ENCODE data around the gene NKX2-3.

Gene NKX2-3

DNA sequence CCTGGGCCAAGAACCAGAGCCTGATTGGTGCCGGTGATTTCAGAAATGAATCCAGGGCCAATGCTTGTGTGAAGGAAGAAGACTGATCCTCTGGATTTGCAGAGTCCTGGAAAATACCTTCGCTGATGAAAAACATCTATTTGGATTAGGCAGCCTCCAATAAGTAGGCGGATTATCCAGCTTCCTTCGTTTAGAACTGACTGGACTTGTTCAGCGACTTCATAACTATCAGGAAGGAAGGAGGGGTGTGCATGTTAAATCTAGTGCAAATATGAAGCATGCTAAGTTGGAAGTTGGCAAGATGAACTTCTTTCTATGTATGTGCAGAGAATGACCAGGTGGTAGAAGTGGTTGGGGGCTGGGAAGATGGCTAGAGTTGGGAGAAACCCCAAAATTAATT, 41.0 kb downstream of the NKX2-3 start:
- DNase-seq = no peak

DNA sequence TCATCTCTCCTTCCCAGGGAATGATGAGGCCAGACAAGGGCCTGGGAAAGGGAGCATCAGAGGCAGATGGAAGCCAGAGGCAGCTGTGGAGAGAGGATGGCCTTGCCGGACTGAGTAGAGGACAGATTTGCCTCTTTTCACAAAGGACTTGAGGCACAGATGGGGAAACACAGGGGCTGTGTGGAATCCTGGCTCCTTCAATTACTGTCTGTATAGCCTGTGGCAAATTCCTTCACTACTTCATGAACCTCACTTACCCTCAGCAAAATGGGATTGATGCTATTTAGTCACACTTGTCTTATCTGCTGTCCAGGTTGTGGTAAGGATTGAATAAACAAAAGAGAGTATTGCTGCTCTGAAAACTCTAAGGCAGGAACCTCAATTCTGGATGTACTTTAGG, 47.2 kb downstream of the NKX2-3 start:
- no peak for DNase-seq

DNA sequence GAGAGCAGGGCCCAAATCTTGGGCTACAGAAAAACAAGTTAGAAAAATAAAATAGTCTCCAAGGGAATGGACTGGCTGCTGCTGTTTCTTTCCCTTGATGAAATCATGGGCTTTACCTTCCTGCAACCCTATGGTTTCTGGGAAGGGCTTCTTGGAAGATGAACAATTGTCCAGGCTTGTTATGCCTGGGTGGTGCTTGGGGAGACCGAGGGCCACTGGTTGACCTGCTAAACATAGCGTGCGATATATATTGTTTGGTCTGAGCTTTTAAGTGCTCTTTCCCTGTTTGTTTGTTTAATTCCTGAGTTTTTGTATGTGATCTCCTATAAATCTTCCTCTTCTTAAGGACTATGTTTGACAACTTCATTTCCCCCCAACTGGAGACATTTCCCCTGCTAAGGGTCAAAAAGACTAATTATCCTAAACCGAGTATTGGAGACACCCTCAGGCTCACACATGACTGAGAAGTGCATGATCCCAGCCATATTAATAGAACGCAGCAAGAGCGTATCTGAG, 49.6 kb downstream of the NKX2-3 start:
- DNase-seq = no peak

DNA sequence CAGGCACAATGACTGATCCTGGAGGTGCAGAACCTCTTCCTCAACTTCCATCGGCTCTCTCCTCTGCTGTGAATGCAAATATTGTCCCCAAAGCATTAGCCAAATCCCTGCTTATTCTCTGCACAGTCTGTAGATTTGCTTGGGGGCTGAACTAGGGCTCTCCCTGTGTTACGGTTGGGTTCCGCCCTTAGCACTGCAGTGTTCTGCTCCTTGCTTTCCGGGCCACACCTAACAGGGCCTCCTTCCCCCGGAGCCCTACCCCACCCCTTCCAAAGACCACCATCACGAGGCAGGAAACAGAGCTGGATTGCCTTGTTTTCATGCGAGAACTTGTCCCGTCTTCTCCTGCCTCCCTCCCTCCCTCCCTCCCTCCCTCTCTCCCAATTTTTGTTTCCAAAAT, 50.9 kb downstream of the NKX2-3 start:
- DNase-seq = no peak

Measured in anterior cingulate cortex (tissue), 58 donors.